NCI-H524 treated with DMSO at 0.1 percent for 48 hours (cell line): ENCODE data around the gene RAP1A.
A peak's percentile ranks its signal among the peaks of the same experiment; 100 is the strongest.

ENCODE experiments used
- DNase-seq: peaks from one replicate; lab custom pipeline; 2025; lab: John Stamatoyannopoulos, UW

RAP1A gene

DNA sequence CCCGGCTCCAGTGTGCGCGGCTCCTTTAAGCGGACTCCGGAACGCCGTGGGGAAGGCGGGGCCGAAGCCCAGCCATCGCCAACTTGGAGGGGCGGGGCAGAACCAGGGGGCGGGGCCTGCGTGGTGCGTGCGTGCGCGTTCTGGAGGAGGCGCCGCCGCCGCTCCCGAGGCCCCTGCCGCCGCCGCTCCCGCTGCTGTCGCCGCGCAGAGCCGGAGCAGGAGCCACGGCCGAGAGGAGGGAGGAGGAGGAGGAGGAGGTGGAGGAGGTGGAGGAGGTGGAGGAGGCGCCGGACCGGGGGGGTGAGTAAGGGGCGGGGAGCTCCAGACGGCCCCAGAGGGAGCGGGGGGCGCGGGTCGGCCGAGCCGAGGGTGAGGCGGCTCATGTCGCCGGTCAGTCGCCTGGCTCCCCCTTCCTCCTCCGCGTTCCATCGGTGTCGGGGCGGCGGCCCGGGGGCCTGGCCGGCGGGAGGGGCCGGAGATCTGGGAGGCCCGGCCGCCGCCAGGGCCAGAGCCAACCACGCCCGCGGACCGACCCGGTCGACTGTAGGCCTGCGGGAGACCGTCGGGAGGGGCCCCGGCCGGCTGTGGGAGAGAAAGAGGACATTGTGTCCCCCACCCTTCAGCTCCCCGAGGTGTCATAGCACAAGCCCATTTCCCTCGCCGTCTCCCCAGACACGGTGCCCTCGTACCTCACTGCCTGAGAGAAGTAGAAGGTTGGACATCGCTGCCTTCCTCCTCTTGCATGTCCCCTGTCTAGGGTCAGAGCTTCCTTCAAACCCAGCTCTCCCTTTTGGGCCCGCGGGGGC is at the start of gene RAP1A:
Gene RAP1A (plus strand): TSS at position 155 of the 806 bp plus-strand sequence. CDS start 71,572 bp downstream, outside the sequence.
- DNase-seq = peak; percentile 34

DNA sequence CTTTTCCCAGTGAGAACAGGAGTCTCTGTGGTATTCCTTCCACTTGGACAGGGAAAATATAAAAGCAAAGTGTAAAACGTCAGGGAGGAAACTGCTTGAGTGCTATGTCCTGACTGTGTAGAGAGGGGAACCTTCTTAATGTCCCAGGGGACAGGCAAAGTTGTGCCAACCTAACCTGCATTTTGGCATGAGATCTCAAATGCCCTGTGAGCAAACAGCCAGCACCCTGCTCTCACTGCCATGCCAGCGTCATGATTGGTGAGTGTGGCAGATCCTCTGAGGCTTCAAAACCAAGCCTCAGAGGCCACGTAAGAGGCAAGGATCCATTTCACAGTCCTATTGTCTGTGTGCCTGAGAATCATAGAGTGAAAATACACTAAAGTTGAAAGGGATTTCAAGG is 49.7 kb upstream of the RAP1A start:
- DNase-seq = no peak

DNA sequence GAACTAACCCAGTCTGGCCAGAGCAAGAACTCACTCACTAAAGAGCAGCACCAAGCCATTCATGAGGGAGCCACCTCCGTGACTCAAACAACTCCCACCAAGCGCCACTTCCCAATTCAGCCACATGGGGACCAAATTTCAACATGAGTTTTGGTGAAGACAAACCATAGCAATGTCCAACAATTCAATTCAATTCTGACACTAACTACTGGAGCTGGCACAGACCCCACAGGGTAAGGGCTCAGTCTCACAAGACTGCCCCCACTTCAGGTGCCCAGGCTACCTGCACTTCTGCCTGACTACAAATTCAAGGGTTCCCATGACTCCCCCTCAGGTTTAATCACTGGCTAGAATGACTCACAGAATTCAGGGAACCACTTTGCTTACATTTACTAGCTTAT is 48.8 kb upstream of the RAP1A start:
- no peak for DNase-seq

DNA sequence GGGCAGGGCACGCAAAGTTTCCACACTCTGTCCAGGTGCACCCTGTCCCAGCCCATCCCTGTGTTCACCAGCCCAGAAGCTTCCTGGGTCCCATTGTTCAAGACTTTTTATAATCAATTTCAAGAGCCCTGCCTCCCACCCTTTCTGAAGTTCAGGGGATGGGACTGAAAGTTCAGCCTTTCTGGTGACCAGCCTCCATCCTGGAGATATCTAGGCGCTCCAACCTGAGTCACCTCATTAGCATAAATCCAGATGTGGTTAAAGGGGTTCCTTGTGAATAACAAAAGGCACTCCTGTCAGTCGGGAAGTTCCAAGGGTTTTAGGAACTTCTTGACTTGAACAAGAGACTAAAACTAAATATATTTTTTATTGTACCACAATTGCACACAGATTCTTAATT is 48.4 kb upstream of the RAP1A start:
- no peak for DNase-seq

- no peak for DNase-seq
Observed at GRCh38 chr1:111571987-111572386, 47.6 kb upstream of the RAP1A start.

DNA sequence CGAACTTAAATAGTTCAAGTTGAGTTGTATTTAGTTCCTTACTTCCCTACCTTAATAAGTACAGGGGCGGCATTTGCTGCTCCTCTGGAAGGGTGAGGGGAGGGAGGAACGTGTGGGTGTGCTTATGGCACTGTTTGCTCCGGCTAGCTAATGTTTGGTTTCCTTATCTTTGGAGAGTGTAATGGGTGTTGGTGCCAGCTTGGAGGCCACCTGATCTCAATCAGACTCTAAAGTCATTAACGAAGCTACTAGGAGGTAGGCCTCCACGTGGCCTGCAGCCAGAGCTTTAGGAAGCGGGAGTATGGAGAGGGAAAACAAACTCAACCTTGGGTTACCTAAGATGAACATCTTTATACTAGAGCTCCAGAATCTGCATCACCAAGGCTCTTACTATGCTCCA is 43.0 kb upstream of the RAP1A start:
- DNase-seq = no peak

GRCh38 chr1:111577814-111578213 is 41.8 kb upstream of the RAP1A start:
- no peak for DNase-seq

GRCh38 chr1:111581166-111581565 is 38.4 kb upstream of the RAP1A start:
- DNase-seq = no peak

DNA sequence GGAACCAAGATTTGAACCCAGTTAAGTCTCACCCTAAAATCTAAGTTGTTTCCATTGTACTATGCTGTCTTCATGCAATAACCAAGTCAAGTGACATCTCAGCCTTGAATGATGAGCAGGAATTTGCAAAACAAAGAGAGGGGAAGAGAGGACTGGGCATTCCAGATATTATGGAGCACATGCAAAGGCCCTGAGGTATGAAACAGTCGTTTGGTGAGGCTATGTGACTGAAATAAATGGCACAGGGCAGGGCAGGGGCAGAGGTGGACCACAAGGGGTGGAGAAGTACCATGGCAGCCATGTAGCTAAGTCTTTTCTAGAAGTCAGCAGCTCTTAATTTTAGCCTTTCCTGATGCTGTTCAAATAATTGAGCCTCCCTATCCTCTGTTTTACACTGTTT is 37.6 kb upstream of the RAP1A start:
- DNase-seq = no peak

- DNase-seq = no peak
Observed at GRCh38 chr1:111582644-111583618, 36.7 kb upstream of the RAP1A start.

DNA sequence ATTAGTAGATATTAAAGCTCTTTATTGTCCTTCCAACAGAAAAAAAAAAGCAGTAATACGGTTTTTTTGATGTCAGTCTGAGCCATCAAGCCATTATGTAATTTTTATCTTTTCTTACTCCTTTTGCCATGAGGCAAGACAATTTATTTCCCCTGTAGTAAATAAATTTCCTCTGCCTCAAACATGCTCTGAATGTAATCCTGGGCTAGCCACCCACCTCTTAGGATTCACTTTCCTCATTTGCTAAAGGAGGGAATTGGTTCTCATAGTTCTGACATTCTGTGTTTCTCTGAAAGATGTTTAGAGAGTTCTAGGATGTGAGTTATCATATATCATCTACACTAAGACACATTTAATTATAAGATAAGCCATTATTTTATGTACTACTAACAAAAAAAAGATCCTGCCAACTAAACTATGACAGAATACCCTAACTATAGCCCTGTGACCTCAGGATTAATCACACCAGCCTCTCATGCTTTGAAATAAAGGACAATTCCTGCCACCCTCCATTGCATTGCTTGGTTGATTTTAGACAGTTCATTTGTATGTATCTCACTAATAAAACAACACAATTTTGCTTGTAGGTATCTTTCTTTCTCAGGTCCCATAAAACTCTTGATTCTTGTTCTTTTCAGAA is 34.0 kb upstream of the RAP1A start:
- no peak for DNase-seq

DNA sequence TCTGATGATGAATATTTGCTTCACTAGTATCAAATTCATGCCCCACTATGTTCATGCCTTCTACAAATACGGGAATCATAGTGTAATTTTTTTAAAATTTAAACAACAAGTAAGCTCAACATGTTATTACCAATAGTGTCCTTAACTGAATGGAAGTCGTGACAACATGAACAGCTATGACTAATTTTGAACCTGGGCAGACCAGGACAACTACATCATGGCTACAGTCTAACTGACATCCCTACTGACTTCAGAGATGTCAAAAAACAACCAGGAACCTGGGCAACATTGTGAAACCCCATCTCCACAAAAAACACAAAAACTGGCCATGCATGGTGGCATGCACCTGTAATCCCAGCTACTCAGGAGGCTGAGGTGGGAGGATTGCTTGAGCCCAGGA is 33.5 kb upstream of the RAP1A start:
- no peak for DNase-seq

- no peak for DNase-seq
Observed at GRCh38 chr1:111587509-111588174, 31.9 kb upstream of the RAP1A start.

GRCh38 chr1:111591937-111592336 is 27.7 kb upstream of the RAP1A start:
- DNase-seq = no peak

DNA sequence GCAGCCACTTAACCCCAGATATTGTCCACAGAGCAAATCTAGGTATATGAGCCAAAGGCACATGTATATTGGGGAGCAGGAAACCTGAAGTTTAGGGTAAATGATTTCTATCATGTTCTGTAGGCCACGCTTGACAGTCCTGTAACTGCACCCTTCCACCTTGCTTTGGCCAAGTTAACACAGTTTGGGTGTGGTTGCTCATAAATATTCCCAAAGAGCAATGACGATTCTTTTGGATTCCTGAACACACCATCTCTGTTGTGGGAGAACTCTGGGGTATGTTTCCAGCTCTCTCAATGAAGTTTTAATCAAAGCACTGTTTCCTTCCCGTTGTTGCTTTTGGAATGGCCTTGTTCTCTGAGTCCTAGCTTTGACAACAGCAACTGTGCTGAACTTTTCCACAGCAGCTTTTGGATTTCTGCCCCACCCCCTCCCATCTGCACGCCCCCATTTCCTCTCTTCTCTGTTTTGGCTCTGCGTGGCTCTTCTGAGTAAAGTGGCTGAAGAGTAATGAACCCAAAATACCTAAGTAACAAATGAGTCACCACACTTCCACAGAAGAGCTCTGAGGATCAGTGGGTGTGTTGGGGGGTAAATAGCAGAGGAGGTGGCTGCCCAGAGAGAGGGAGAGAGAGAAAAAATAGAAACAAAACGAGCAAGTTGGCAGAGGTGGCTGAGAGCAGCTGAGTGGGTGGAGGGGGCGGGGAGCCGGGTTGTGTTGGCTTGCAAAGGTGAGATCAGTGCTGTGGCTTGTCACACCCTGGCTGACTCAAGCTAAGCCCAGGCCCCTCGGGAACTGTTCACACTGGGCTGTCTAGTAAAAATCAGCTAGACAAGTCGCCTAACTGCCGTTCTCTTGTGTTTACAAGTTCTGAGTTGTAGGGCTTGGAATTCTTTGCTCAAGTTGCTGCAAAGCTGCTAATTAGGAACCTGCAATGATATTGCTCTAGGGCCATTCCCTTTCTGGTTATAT is 26.9 kb upstream of the RAP1A start:
- DNase-seq = no peak

- no peak for DNase-seq
Observed at GRCh38 chr1:111593403-111594305, 25.9 kb upstream of the RAP1A start.

GRCh38 chr1:111594306-111594693 is 25.3 kb upstream of the RAP1A start:
- DNase-seq = no peak

DNA sequence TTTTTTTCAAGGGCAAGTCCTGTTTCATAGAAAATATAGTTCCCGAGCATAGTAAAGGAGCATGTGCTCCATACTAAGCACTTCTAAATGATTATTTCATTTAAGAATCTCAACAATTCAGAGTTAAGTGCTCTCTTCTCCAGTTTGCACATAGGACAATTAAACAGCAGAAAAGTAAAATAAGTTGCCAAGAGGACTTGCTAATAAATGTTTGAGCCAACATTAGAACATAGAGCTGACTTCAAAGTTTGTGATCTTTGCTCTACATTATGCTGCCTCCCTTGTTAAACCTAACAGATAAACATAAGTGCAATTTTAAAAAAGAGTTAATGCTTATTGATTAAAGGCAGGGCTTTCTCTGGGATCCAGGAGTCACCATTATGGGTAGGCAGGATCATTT is 23.8 kb upstream of the RAP1A start:
- no peak for DNase-seq

GRCh38 chr1:111596499-111596898 is 23.1 kb upstream of the RAP1A start:
- DNase-seq = no peak

DNA sequence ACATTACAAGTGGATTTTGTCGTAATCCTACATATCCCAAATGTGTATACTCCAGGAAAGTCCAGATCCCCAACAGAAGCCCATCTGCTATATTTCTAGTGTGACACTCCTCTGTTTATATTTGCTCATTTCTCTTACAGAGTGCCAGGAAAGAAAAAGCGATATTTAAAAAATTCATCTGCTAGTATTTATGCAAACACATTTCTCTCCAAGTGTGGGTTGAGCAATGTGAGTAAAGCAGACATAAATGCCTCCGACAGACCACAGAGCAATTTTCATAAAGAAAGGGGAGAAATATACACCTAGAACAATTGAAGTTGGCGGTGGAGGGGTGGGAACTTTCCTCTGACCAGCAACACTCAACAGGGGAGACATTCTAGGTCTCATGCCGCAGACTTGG is 22.2 kb upstream of the RAP1A start:
- DNase-seq = no peak
